ENCODE data around the gene NCOA6.

The NCOA6 gene

DNA sequence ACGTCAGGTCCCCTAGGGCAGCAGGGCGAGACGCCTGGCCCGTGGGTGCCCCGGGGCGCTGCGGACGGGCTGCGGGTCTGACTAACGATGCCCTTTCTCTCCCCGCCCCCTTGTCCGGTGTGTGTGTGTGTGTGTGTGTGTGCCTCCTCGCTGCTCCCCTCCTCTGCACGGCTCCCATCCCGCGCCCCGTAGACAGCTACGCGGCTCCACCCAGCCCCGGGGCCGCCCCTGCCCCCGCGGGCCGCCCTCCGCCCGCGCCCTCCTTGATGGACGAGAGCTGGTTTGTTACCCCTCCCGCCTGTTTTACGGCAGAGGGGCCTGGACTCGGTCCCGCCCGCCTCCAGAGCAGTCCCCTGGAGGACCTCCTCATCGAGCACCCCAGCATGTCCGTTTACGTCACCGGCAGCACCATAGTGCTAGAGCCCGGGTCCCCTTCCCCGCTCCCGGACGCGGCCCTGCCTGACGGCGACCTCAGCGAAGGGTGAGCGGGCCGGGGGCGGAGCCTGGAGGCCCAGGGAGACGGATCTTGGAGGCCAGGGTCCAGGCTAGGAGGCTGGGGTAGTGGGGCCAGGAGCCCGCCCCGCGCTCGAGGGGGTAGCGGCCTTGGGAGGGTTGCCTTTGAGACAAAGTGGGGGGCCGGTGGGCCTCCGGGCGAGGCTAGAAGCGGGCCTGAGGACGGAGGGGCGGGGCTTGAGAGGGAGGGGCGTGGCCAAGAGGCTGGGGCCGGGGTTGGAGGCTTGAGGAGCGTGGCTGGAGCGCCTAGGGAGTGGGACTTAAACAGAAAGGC, 116.2 kb downstream of the NCOA6 start:
- Histone ChIP-seq H4K20me1 (ENCODE audit: insufficient read depth, low read length) (peaks cover 11% of the 10 kb centered on the region), H3K27ac (ENCODE audit: low read length) (no peak overlapping the region), H2AFZ (ENCODE audit: low read depth, low read length) (peak overlapping the region; percentile 21), H3K4me2 (ENCODE audit: insufficient read depth, low read length) (peak overlapping the region; percentile 73), H3K4me3 (ENCODE audit: low read depth in 1 of 2, low read length in 2 of 2) (peak overlapping the region in 1 of 2 experiments; percentile 51; a peak in 2 of 4 replicates), H3K4me1 (ENCODE audit: insufficient read depth, low read length) (peaks cover 23% of the 10 kb centered on the region), H3K27me3 (ENCODE audit: insufficient read depth, low read length, poor library complexity) (peaks cover 19% of the 10 kb centered on the region), H3K9ac (ENCODE audit: low read depth, low read length) (peak overlapping the region; percentile 39; the same call in 1 of the 2 replicates), H3K36me3 (ENCODE audit: insufficient read depth, low read length) (peaks cover 10% of the 10 kb centered on the region), H3K9me3 (ENCODE audit: insufficient read depth, low read length, severe bottlenecking) (no peaks in the 10 kb centered on the region), H3K79me2 (ENCODE audit: insufficient read depth, low read length) (no peaks in the 10 kb centered on the region)
- DNase-seq (peak; percentile 49), ATAC-seq (ENCODE audit: insufficient read depth, low read depth) (peak; percentile 52)
- TF ChIP-seq EZH2 (IDR thresholded peaks at IDR 0.05; ENCODE audit: borderline replicate concordance, low read depth, low read length, severe bottlenecking), result no peak
- TF ChIP-seq, protein P1, sequence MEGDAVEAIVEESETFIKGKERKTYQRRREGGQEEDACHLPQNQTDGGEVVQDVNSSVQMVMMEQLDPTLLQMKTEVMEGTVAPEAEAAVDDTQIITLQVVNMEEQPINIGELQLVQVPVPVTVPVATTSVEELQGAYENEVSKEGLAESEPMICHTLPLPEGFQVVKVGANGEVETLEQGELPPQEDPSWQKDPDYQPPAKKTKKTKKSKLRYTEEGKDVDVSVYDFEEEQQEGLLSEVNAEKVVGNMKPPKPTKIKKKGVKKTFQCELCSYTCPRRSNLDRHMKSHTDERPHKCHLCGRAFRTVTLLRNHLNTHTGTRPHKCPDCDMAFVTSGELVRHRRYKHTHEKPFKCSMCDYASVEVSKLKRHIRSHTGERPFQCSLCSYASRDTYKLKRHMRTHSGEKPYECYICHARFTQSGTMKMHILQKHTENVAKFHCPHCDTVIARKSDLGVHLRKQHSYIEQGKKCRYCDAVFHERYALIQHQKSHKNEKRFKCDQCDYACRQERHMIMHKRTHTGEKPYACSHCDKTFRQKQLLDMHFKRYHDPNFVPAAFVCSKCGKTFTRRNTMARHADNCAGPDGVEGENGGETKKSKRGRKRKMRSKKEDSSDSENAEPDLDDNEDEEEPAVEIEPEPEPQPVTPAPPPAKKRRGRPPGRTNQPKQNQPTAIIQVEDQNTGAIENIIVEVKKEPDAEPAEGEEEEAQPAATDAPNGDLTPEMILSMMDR (IDR thresholded peaks at IDR 0.05; ENCODE audit: borderline replicate concordance, extremely low read depth, low read length, poor library complexity, severe bottlenecking), result no peak

DNA sequence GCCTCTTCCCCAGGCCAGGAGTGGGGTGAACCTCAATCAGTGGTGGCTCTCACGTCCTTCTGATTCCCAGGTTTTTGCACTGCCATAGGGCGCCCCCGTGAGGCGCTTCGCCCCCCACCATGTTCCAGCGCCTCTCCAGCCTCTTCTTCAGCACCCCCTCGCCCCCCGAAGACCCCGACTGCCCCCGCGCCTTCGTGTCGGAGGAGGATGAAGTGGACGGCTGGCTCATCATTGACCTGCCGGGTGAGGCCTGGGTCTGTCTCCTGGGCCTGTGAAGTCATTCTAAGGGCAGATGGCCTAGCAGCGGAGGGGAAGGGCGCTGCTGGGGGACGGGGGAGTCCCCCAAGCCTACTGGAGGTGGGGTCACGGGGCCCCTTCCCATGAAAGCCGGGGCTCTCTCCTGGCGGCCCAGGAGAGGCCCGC, 116.8 kb downstream of the NCOA6 start:
- Histone ChIP-seq H3K9ac (ENCODE audit: low read depth, low read length) (no peak overlapping the region), H3K9me3 (ENCODE audit: insufficient read depth, low read length, severe bottlenecking) (no peaks in the 10 kb centered on the region), H2AFZ (ENCODE audit: low read depth, low read length) (no peak overlapping the region), H3K36me3 (ENCODE audit: insufficient read depth, low read length) (peaks cover 4% of the 10 kb centered on the region), H3K4me1 (ENCODE audit: insufficient read depth, low read length) (peaks cover 25% of the 10 kb centered on the region), H3K27ac (ENCODE audit: low read length) (no peak overlapping the region), H3K79me2 (ENCODE audit: insufficient read depth, low read length) (no peaks in the 10 kb centered on the region), H3K4me3 (ENCODE audit: low read depth in 1 of 2, low read length in 2 of 2) (no peak overlapping the region), H3K27me3 (ENCODE audit: insufficient read depth, low read length, poor library complexity) (peaks cover 21% of the 10 kb centered on the region), H3K4me2 (ENCODE audit: insufficient read depth, low read length) (no peak overlapping the region), H4K20me1 (ENCODE audit: insufficient read depth, low read length) (peaks cover 11% of the 10 kb centered on the region)
- ATAC-seq (ENCODE audit: insufficient read depth, low read depth) (no peak), DNase-seq (peak; percentile 32)
- no peak for TF ChIP-seq EZH2 (IDR thresholded peaks at IDR 0.05; ENCODE audit: borderline replicate concordance, low read depth, low read length, severe bottlenecking)
- TF ChIP-seq, protein P1 (IDR thresholded peaks at IDR 0.05; ENCODE audit: borderline replicate concordance, extremely low read depth, low read length, poor library complexity, severe bottlenecking), result peak; percentile 53

DNA sequence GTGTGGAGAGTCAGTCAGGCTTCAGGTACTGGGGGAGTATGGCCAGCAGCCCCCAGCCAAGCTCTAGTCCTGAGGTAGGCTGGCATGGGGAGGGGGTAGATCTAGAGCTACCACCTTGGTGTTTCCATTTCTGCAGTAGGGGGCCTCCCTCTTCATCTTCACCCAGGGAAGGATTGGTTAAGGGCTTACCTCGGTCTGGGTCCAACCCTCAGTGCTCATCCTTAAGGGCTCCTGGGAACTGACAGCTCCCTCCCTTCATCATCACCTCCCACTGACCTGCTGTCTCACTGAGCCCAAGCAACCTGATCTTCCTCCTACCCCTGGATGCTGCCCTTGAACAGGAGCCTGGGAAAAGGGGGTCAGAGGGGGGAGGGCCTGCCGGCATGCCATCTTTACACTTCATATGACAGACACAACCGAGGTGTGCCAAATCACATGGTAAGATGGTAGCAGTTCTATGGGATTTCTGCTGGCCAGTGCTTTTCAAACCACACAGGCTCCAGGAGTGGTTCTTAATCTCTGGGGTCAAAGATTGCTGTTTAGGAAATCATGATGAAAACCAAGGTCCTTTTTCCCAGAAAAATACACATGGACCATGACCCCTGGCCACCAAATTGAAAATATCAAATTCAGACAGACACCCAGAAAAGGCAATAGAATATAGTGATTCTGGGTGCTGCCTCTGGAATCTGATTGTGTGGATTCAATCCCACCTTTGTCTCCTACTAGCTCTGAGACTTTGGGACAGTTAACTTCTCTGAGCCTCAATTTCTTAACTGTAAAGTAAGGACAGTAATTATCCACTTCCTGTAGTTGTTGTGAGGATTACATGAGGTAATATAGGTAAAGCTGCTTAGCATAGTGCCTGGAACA, 118.3 kb downstream of the NCOA6 start:
- peaks cover 30% of the 10 kb centered on the region for H3K27me3 ChIP-seq (ENCODE audit: insufficient read depth, low read length, poor library complexity)
- DNase-seq (no peak), ATAC-seq (ENCODE audit: insufficient read depth, low read depth) (no peak)
- no peak overlapping the region for H3K9ac ChIP-seq (ENCODE audit: low read depth, low read length)
- no peak overlapping the region for H3K4me3 ChIP-seq (ENCODE audit: low read depth in 1 of 2, low read length in 2 of 2)
- no peak overlapping the region for H3K27ac ChIP-seq (ENCODE audit: low read length)
- no peak overlapping the region for H3K4me2 ChIP-seq (ENCODE audit: insufficient read depth, low read length)
- no peaks in the 10 kb centered on the region for H3K9me3 ChIP-seq (ENCODE audit: insufficient read depth, low read length, severe bottlenecking)
- no peak overlapping the region for H2AFZ ChIP-seq (ENCODE audit: low read depth, low read length)
- H4K20me1 ChIP-seq (ENCODE audit: insufficient read depth, low read length), result peaks cover 11% of the 10 kb centered on the region
- no peaks in the 10 kb centered on the region for H3K36me3 ChIP-seq (ENCODE audit: insufficient read depth, low read length)
- TF ChIP-seq, protein P1 (IDR thresholded peaks at IDR 0.05; ENCODE audit: borderline replicate concordance, extremely low read depth, low read length, poor library complexity, severe bottlenecking), result no peak
- no peak for TF ChIP-seq EZH2 (IDR thresholded peaks at IDR 0.05; ENCODE audit: borderline replicate concordance, low read depth, low read length, severe bottlenecking)
- no peaks in the 10 kb centered on the region for H3K79me2 ChIP-seq (ENCODE audit: insufficient read depth, low read length)
- peaks cover 35% of the 10 kb centered on the region for H3K4me1 ChIP-seq (ENCODE audit: insufficient read depth, low read length)

All from DND-41 (cell line).